Bronchus fibroblast of lung (primary cell): ENCODE results near the gene UNC13B. TPM values are rescaled to one million over a fixed set of nuclear protein-coding genes. Genes with fewer than 3 reads are reported as not detected.

Source experiments
- total RNA-seq: library from RNA; depleted of rRNA; stranded (reverse); fragments of >200 nt; gene quantifications from 2 replicates; pipeline ENCODE4 v1.2.3, GENCODE V29; 2015

UNC13B gene
- 11.1 and 11.3 TPM in 2 replicates for total RNA-seq

GRCh38 chr9:35161713-35162604 lies at the start of gene UNC13B:
UNC13B (plus strand) TSS chr9:35162009; CDS start chr9:35162284, 275 bp downstream.

GRCh38 chr9:35115680-35116538 lies 45.9 kb upstream of the UNC13B start, which contains the start of gene ATOSB:
ATOSB (minus strand) TSS chr9:35115862; CDS start chr9:35108274, 7,588 bp downstream.

Other genes with a start within 250 kb of the UNC13B start
- 0.17 and 0.74 TPM in 2 replicates for gene PHF24, start 203.7 kb upstream of the UNC13B start, total RNA-seq
- 11.1 and 12.9 TPM in 2 replicates for gene DNAJB5, start 172.3 kb upstream of the UNC13B start, total RNA-seq
- 266 and 279 TPM in 2 replicates for gene VCP, start 89.4 kb upstream of the UNC13B start, total RNA-seq
- 47.9 and 48.5 TPM in 2 replicates for gene FANCG, start 82.1 kb upstream of the UNC13B start, total RNA-seq
- 22.4 and 26.3 TPM in 2 replicates for gene PIGO, start 65.4 kb upstream of the UNC13B start, total RNA-seq
- 225 and 245 TPM in 2 replicates for gene STOML2, start 58.9 kb upstream of the UNC13B start, total RNA-seq
- 11.3 and 15.8 TPM in 2 replicates for gene ATOSB, start 46.1 kb upstream of the UNC13B start, total RNA-seq